PC-9 (cell line): Measurements from ENCODE around the gene TMEM263. TPM values are rescaled to one million over a fixed set of nuclear protein-coding genes. Genes with fewer than 3 reads are reported as not detected.

Experiments
- BruUV-seq: library from RNA; stranded (reverse); fragments of 400-500 nt; replicated peaks from 2 replicates; lab custom pipeline; 2021; lab: Mats Ljungman, UMichigan
- CTCF ChIA-PET: fragments of 300-600 bp; sonication (Branson Sonifier 250); formaldehyde crosslinking; loops from one replicate; lab custom pipeline; 2022; ENCODE audit warnings: antibody characterized with exemption; lab: Charles Lee
- POLR2A ChIA-PET: fragments of 300-600 bp; sonication (Branson Sonifier 250); formaldehyde crosslinking; loops from one replicate; lab custom pipeline; 2022; ENCODE audit warnings: antibody characterized with exemption; ENCODE audit not compliant: unreplicated experiment; lab: Charles Lee
- DNase-seq, 2 experiments: peaks; one replicate each; pipeline versions ENCODE4 v3.0.0 to v3.0.0-alpha.2; 2015 to 2022; ENCODE audit warnings: mixed read lengths in 1 of 2
- H2AFZ ChIP-seq: fragments of 200-600 bp; sonication (generic); 2 replicates; pipeline ENCODE4 v1.8.1; 2017; ENCODE audit warnings: antibody characterized with exemption
- H3F3A ChIP-seq: fragments of 200-600 bp; sonication (generic); 2 replicates; pipeline ENCODE4 v1.8.1; 2017; ENCODE audit warnings: antibody characterized with exemption, mild to moderate bottlenecking, low read depth; ENCODE audit not compliant: insufficient read depth
- H3K27ac ChIP-seq: fragments of 200-600 bp; sonication (generic); 2 replicates; pipeline ENCODE4 v1.6.1; 2016; ENCODE audit warnings: mixed run types
- H3K27me3 ChIP-seq: fragments of 200-600 bp; sonication (generic); 2 replicates; pipeline ENCODE4 v1.6.1; 2016; ENCODE audit warnings: low read depth, mixed run types; ENCODE audit not compliant: insufficient read depth
- H3K36me3 ChIP-seq: fragments of 200-600 bp; sonication (generic); 2 replicates; pipeline ENCODE4 v1.6.1; 2016; ENCODE audit warnings: low read depth, mixed run types
- H3K4me1 ChIP-seq: fragments of 200-600 bp; sonication (generic); replicated peaks from 2 replicates; pipeline ENCODE4 v1.6.1; 2016; ENCODE audit warnings: mixed run types; ENCODE audit not compliant: insufficient read depth
- H3K4me2 ChIP-seq: fragments of 200-600 bp; sonication (generic); 2 replicates; pipeline ENCODE4 v1.6.1; 2017; ENCODE audit warnings: mixed run types
- H3K4me3 ChIP-seq: fragments of 200-600 bp; sonication (generic); 2 replicates; pipeline ENCODE4 v1.6.1; 2016; ENCODE audit warnings: mixed run types
- H3K79me2 ChIP-seq: fragments of 200-600 bp; sonication (generic); 2 replicates; pipeline ENCODE4 v1.6.1; 2017; ENCODE audit warnings: low read depth, mixed run types
- H3K9me2 ChIP-seq: fragments of 200-600 bp; sonication (generic); 2 replicates; pipeline ENCODE4 v1.8.1; 2017; ENCODE audit warnings: mild to moderate bottlenecking; ENCODE audit not compliant: insufficient read depth
- H3K9me3 ChIP-seq: fragments of 200-600 bp; sonication (generic); 2 replicates; pipeline ENCODE4 v1.8.1; 2016; ENCODE audit warnings: low read depth; ENCODE audit not compliant: insufficient read depth
- H4K20me1 ChIP-seq: fragments of 200-600 bp; sonication (generic); 2 replicates; pipeline ENCODE4 v1.8.1; 2017; ENCODE audit not compliant: insufficient read depth
- CTCF ChIP-seq: fragments of 200-600 bp; sonication (generic); conservative IDR thresholded peaks from 2 replicates; pipeline ENCODE4 v1.6.1; 2017; ENCODE audit warnings: mixed run types, antibody characterized with exemption, mild to moderate bottlenecking, moderate library complexity
- EZH2 ChIP-seq: fragments of 200-600 bp; sonication (generic); IDR thresholded peaks from 2 replicates; pipeline ENCODE4 v1.8.0; 2017; ENCODE audit warnings: antibody characterized with exemption, low read depth
- intact Hi-C: fragments of 100-400 bp; cut with micrococcal nuclease; formaldehyde crosslinking; loops from one replicate; pipeline ENCODE4 v1.10.0; 2022; ENCODE audit not compliant: unreplicated experiment
- total RNA-seq: library from RNA; stranded (reverse); gene quantifications from 2 replicates; pipeline ENCODE4 v1.2.3, GENCODE V29; 2021

TMEM263 gene
- total RNA-seq, 1 experiment from 2014 or later = 33.2 TPM

GRCh38 chr12:106911581-106911980, 44.1 kb upstream of the TMEM263 start:
- POLR2A ChIA-PET = no interaction called here

DNA sequence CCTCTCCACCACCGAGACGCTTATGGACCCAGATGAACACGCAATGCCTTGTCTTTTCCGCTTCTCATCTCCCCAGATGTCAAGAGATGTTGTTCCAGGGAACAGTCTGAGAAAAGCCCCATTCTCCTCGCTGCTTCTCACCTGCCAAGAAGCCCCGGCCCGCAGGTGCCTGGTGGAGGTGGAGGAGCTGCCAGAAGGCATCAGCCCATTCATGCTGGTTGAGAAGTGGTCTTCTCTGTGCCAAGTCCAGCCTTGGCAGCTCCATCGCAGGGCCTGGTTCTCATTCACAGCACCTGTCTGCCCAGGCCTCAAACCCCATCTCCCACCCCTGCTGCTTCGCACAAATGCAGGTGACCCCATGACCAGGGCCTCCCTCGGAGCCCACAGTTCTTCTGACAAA, 42.3 kb upstream of the TMEM263 start:
- no peaks in the 10 kb centered on the region for H3K9me2 ChIP-seq
- H3K4me3 ChIP-seq = no peak overlapping the region
- ChIA-PET POLR2A (no interaction called here), CTCF (no interaction called here)
- H3K9me3 ChIP-seq = no peaks in the 10 kb centered on the region
- H4K20me1 ChIP-seq = no peaks in the 10 kb centered on the region
- DNase-seq = no peak
- H3K4me1 ChIP-seq = no peaks in the 10 kb centered on the region
- no peak overlapping the region for H3K4me2 ChIP-seq
- H3K36me3 ChIP-seq = no peaks in the 10 kb centered on the region
- H3K27me3 ChIP-seq = no peaks in the 10 kb centered on the region
- no peak overlapping the region for H3K27ac ChIP-seq
- H3F3A ChIP-seq = no peaks in the 10 kb centered on the region
- intact Hi-C loops = no loop called here
- TF ChIP-seq CTCF (no peak), EZH2 (no peak)
- BruUV-seq = no TSS peak
- H3K79me2 ChIP-seq = no peaks in the 10 kb centered on the region
- no peak overlapping the region for H2AFZ ChIP-seq

More at GRCh38 chr12:106911581-106911980, 44.1 kb upstream of the TMEM263 start:
- DNase-seq = no peak
- no peaks in the 10 kb centered on the region for H4K20me1 ChIP-seq
- H3K4me3 ChIP-seq = no peak overlapping the region
- H3K36me3 ChIP-seq = no peaks in the 10 kb centered on the region
- H3K4me1 ChIP-seq = no peaks in the 10 kb centered on the region
- TF ChIP-seq EZH2 = no peak
- no peak for TF ChIP-seq CTCF
- H3K27me3 ChIP-seq = no peaks in the 10 kb centered on the region
- no peaks in the 10 kb centered on the region; the same call in 1 of the 2 replicates for H3K9me3 ChIP-seq
- H3K4me2 ChIP-seq = no peak overlapping the region
- H3K79me2 ChIP-seq = no peaks in the 10 kb centered on the region
- intact Hi-C loops = no loop called here
- CTCF ChIA-PET = no interaction called here
- no peaks in the 10 kb centered on the region for H3K9me2 ChIP-seq
- no peak overlapping the region for H2AFZ ChIP-seq
- H3F3A ChIP-seq = no peaks in the 10 kb centered on the region
- H3K27ac ChIP-seq = no peak overlapping the region
- BruUV-seq = no TSS peak

GRCh38 chr12:106914796-106915634, 40.7 kb upstream of the TMEM263 start:
- no peak overlapping the region for H3K4me2 ChIP-seq
- no peak for DNase-seq
- intact Hi-C loops = no loop called here
- no peaks in the 10 kb centered on the region for H3K79me2 ChIP-seq
- H3K4me1 ChIP-seq = no peaks in the 10 kb centered on the region
- no peaks in the 10 kb centered on the region for H3K27me3 ChIP-seq
- TF ChIP-seq CTCF = no peak
- no peak for TF ChIP-seq EZH2
- ChIA-PET POLR2A (no interaction called here), CTCF (no interaction called here)
- H2AFZ ChIP-seq = no peak overlapping the region
- H3K27ac ChIP-seq = no peak overlapping the region
- H4K20me1 ChIP-seq = no peaks in the 10 kb centered on the region
- no peaks in the 10 kb centered on the region for H3F3A ChIP-seq
- no TSS peak for BruUV-seq
- no peaks in the 10 kb centered on the region for H3K36me3 ChIP-seq
- H3K9me3 ChIP-seq = no peaks in the 10 kb centered on the region
- no peak overlapping the region for H3K4me3 ChIP-seq
- H3K9me2 ChIP-seq = no peaks in the 10 kb centered on the region
